Muscle layer of duodenum (tissue), 2 donors: Measurements from ENCODE around the gene DENND5A.
"Not testable (repeated sequence)": the region's sequence is repeated elsewhere in the genome, so short reads cannot be mapped to it uniquely, and the experiment has no call there.

Experiments used
- H3K27ac ChIP-seq: one replicate; pipeline ENCODE4 v1.7.0; 2013; ENCODE audit warnings: mild to moderate bottlenecking, low read length
- H3K27me3 ChIP-seq: one replicate; pipeline ENCODE4 v1.7.0; 2013; ENCODE audit warnings: low read depth, mild to moderate bottlenecking, control low read depth, low read length
- H3K36me3 ChIP-seq, 2 donors: one replicate each; pipeline ENCODE4 v1.7.0; 2013; ENCODE audit warnings: low read length in 2 of 2, control low read depth in 1 of 2, mild to moderate bottlenecking in 1 of 2; ENCODE audit not compliant: insufficient read depth in 2 of 2, control insufficient read depth in 1 of 2
- H3K4me1 ChIP-seq, 2 donors: one replicate each; pipeline ENCODE4 v1.7.0; 2013; ENCODE audit warnings: low read length in 2 of 2, mild to moderate bottlenecking in 2 of 2, control low read depth in 1 of 2, moderate library complexity in 1 of 2; ENCODE audit not compliant: insufficient read depth in 2 of 2, control insufficient read depth in 1 of 2
- H3K4me3 ChIP-seq, 2 donors: one replicate each; pipeline ENCODE4 v1.7.0; 2013; ENCODE audit warnings: low read length in 2 of 2, low read depth in 1 of 2, mild to moderate bottlenecking in 1 of 2
- H3K9me3 ChIP-seq, 2 donors: one replicate each; pipeline ENCODE4 v1.7.0; 2013; ENCODE audit warnings: low read length in 2 of 2, control low read depth in 1 of 2, mild to moderate bottlenecking in 1 of 2; ENCODE audit not compliant: control insufficient read depth in 1 of 2
- donor health status: healthy.

DENND5A gene

GRCh38 chr11:9109858-9110731 is 155.1 kb downstream of the DENND5A start:
- H3K27ac ChIP-seq = no peak overlapping the region
- H3K27me3 ChIP-seq = no peaks in the 10 kb centered on the region
- H3K36me3 ChIP-seq = no peaks in the 10 kb centered on the region
- H3K9me3 ChIP-seq = peaks cover 0 to 11% of the 10 kb centered on the region in 2 donors
- H3K4me3 ChIP-seq = no peak overlapping the region
- H3K4me1 ChIP-seq = no peaks in the 10 kb centered on the region

GRCh38 chr11:9104580-9104979 is 160.6 kb downstream of the DENND5A start:
- Histone ChIP-seq H3K36me3 (no peaks in the 10 kb centered on the region), H3K4me3 (no peak overlapping the region), H3K9me3 (no peaks in the 10 kb centered on the region), H3K27ac (no peak overlapping the region), H3K4me1 (no peaks in the 10 kb centered on the region), H3K27me3 (no peaks in the 10 kb centered on the region)

GRCh38 chr11:9103542-9104276 is 161.4 kb downstream of the DENND5A start:
- Histone ChIP-seq H3K27me3 (no peaks in the 10 kb centered on the region), H3K27ac (no peak overlapping the region), H3K4me1 (no peaks in the 10 kb centered on the region), H3K4me3 (no peak overlapping the region), H3K36me3 (no peaks in the 10 kb centered on the region), H3K9me3 (no peaks in the 10 kb centered on the region)

- Histone ChIP-seq H3K9me3 (no peaks in the 10 kb centered on the region), H3K27me3 (no peaks in the 10 kb centered on the region), H3K36me3 (no peaks in the 10 kb centered on the region), H3K4me3 (no peak overlapping the region), H3K27ac (no peak overlapping the region), H3K4me1 (no peaks in the 10 kb centered on the region)
Observed at GRCh38 chr11:9099617-9100016, 165.5 kb downstream of the DENND5A start.

GRCh38 chr11:9098455-9098854 is 166.7 kb downstream of the DENND5A start:
- not testable (repeated sequence) for H3K27ac ChIP-seq, H3K27me3 ChIP-seq, H3K4me3 ChIP-seq, H3K9me3 ChIP-seq, H3K4me1 ChIP-seq, H3K36me3 ChIP-seq

GRCh38 chr11:9097186-9097943 is 167.8 kb downstream of the DENND5A start:
- H3K4me1 ChIP-seq, H3K27me3 ChIP-seq, H3K27ac ChIP-seq, H3K9me3 ChIP-seq, H3K36me3 ChIP-seq, H3K4me3 ChIP-seq: not testable (repeated sequence)

- Histone ChIP-seq H3K9me3 (no peaks in the 10 kb centered on the region), H3K27me3 (no peaks in the 10 kb centered on the region), H3K4me1 (no peaks in the 10 kb centered on the region), H3K27ac (no peak overlapping the region), H3K36me3 (no peaks in the 10 kb centered on the region), H3K4me3 (no peak overlapping the region)
Observed at GRCh38 chr11:9096427-9096826, 168.7 kb downstream of the DENND5A start.

GRCh38 chr11:9095421-9095820 is 169.7 kb downstream of the DENND5A start:
- Histone ChIP-seq H3K4me1 (no peaks in the 10 kb centered on the region), H3K36me3 (no peaks in the 10 kb centered on the region), H3K27me3 (no peaks in the 10 kb centered on the region), H3K9me3 (no peaks in the 10 kb centered on the region), H3K27ac (no peak overlapping the region), H3K4me3 (no peak overlapping the region)

GRCh38 chr11:9094420-9094819 is 170.7 kb downstream of the DENND5A start:
- Histone ChIP-seq H3K4me3 (no peak overlapping the region), H3K27ac (no peak overlapping the region), H3K9me3 (no peaks in the 10 kb centered on the region), H3K27me3 (no peaks in the 10 kb centered on the region), H3K36me3 (no peaks in the 10 kb centered on the region), H3K4me1 (no peaks in the 10 kb centered on the region)

- no peak overlapping the region for H3K27ac ChIP-seq
- H3K9me3 ChIP-seq = no peaks in the 10 kb centered on the region
- H3K4me1 ChIP-seq = no peaks in the 10 kb centered on the region
- no peak overlapping the region for H3K4me3 ChIP-seq
- no peaks in the 10 kb centered on the region for H3K27me3 ChIP-seq
- H3K36me3 ChIP-seq = no peaks in the 10 kb centered on the region
Observed at GRCh38 chr11:9092853-9093778, 172.0 kb downstream of the DENND5A start.
